GM12873 (cell line): ENCODE data around the gene CACNA1E.

Source experiments
- TF ChIP-seq, protein P1 (sequence below): IDR thresholded peaks from 2 replicates; pipeline ENCODE4 v1.5.1; 2012; ENCODE audit warnings: low read depth, mild to moderate bottlenecking, moderate library complexity, low read length, control low read depth; ENCODE audit not compliant: insufficient read depth; ENCODE audit errors: missing control alignments

The CACNA1E gene

DNA sequence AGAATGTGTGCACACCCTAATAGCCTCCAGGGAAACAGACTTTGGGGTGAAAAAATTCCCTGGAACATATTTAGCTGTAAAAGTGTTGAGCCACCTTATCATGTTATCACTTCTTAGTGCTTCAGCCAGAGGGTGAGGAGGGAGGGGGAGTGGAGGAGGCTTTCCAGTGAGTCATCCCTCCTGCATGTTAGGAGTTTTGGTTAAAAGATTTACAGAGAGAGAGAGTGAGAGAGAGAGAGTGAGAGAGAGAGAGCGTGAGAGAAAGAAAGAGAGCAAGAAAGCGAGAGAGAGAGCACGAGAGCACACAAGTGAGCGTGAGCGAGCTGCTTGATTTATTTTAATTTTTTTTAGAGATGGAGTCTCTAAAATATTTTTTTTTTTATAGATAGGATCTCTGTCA, 13.5 kb upstream of the CACNA1E start:
- TF ChIP-seq, protein P1, sequence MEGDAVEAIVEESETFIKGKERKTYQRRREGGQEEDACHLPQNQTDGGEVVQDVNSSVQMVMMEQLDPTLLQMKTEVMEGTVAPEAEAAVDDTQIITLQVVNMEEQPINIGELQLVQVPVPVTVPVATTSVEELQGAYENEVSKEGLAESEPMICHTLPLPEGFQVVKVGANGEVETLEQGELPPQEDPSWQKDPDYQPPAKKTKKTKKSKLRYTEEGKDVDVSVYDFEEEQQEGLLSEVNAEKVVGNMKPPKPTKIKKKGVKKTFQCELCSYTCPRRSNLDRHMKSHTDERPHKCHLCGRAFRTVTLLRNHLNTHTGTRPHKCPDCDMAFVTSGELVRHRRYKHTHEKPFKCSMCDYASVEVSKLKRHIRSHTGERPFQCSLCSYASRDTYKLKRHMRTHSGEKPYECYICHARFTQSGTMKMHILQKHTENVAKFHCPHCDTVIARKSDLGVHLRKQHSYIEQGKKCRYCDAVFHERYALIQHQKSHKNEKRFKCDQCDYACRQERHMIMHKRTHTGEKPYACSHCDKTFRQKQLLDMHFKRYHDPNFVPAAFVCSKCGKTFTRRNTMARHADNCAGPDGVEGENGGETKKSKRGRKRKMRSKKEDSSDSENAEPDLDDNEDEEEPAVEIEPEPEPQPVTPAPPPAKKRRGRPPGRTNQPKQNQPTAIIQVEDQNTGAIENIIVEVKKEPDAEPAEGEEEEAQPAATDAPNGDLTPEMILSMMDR, result no peak

DNA sequence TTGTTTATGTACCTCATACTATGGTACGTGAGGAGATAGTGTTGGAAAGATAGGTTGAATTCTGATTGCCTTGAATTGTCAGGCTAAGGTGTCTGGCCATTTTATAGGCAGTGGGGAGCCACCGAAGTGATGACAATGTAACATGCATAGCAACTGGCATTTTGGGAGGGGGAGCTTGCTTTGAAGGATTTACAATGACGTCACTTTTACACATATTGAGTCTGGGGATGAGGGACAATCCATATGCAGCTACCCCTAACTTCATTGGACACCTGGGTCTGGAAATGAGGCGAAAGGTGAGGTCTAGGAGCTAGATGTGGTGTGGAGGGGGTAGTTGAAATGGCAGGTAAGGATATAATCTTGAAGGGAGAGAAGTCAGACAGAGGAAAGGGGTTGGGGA, 7.7 kb upstream of the CACNA1E start:
- TF ChIP-seq, protein P1, result no peak

DNA sequence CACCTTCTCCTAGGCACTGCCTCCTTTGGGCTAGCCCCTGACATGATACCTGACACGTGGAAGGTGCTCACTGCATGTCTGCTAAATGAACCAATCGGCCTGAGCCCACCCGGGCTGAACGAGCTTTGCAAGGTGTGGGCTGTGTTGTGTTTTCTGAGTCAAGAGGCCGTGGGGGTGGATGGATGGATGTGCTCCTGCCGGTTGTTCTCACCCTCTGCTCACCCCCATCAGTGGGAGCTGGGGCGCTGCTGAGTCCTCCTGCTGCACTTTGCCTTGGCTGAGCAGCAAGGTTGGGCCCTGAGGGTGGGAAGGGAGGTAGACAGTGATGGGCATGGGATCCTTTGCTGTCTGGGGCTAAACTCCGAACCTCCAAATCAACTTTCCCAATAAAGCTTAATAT, 6.7 kb upstream of the CACNA1E start:
- TF ChIP-seq, protein P1, result no peak

DNA sequence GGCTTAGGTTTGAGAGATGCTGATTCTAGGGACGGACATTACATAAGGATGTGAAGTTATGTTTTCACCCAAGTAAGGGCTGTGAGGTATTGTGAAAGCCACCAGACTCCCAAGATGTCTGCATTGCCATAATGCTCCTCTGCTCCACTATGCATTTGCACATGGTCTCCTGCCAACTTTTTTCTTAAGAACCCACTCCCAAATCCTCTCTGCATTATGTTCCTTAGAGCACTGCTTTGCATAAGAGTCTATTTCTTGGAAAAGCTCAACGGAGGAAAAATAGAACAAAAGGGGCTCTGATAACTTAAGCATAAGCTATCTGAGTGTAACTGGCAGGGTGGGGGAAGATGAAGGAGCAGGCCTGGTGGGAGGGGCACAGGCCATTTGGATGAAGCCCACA, 5.0 kb upstream of the CACNA1E start:
- TF ChIP-seq, protein P1, result no peak

DNA sequence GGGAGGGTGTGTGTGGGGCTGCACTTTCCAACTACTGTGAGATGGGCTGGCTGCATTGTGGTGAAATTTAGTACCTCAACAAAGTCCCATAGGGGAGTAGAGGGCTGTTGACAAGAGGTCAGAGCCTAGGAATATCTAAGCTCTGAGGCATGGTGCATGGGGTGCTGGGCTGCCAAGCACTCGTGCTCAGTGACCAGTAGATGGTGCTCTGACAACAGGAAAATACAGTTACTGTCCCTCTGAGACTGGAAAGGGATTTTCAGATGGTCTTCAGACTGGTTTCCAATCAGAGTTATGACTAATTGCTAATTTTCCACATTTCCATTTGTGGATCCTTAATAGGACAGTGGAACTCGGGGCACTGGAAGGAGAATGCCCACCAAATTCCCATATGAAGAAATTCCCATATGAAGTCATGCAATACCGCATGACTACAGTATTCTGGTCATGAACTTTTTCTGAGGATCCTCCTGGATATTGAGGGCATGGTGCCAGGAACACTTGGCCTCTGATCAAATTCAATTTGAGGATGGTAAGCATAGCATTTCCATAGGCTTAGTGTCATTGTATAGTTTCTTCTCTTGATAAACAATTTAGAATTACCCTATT, 4.1 kb upstream of the CACNA1E start:
- TF ChIP-seq, protein P1, result peak; percentile 84

DNA sequence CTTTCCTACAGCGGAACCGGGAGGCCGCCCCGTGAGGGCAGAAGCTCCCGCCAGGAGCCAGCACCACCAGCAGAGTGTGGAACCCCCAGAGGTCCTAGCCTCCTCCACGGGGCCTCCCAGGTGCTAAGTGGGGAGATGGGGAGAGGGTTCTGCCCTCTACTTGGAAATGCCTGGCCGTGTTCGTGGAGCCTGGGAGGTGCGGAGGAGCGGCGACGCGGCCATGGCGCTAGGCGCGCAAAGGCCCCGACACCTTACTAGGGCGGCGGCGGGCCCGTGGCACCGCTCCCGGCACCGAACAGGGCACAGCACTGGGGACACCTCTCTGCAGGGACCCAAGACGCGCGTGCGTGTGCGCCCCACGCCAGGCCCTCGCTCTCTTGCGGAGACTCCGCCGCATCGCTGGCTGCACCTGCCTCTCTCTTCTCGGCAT, 1.3 kb upstream of the CACNA1E start:
- TF ChIP-seq, protein P1, result no peak

DNA sequence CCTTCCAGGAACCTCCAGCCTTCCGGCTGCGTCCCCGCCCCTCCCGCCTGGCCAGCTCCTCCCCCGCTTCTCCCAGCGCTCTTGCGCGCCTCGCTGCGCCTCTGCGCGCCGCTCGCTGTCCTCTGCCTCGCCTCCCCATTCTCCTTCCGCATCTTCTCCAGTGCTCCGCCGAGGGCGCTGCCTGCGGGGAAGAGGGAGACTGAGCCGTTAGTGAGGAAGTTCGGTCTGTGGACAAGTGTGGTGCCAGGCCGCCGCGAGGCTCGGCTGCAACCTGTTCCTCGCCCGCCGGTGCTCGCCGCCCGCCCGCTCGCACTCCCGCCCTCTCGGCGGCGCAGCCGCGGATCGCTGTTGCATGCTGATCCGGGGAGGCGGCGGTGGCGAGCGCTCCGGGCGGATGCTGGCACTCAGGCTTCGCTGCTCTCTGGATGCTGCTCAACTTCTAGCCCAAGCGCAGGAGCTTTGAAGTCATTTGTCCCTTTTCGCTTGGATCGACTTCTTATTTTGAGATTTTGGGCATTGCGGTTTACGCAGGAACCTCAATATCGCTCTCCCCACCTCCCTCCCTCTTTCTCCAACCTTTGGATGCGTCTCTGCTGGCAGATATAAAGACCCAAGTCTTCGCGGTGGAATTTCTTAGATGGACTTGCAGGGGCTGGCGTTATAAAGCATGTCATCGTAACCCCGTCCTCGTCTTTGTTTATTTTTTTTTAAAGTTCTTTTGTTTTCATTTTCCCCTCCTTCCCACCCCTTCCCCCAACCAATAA, 614 bp upstream of the CACNA1E start:
- TF ChIP-seq, protein P1, result no peak
